Endothelial cell (in vitro differentiated cells): ENCODE results near the gene CACNA1I. TPM values are rescaled to one million over a fixed set of nuclear protein-coding genes. Genes with fewer than 3 reads are reported as not detected.

ENCODE experiments used
- DNase-seq: peaks from one replicate; pipeline ENCODE4 v3.0.0; 2021; ENCODE audit warnings: low spot score
- H3K27ac Mint-ChIP-seq: one replicate; pipeline ENCODE4 v1.8.0; 2021; ENCODE audit warnings: mixed read lengths, inconsistent platforms; ENCODE audit not compliant: unreplicated experiment
- H3K27me3 Mint-ChIP-seq: one replicate; pipeline ENCODE4 v1.8.0; 2021; ENCODE audit warnings: mild to moderate bottlenecking, moderate library complexity, mixed read lengths, inconsistent platforms; ENCODE audit not compliant: unreplicated experiment
- H3K36me3 Mint-ChIP-seq: one replicate; pipeline ENCODE4 v1.8.0; 2021; ENCODE audit warnings: mild to moderate bottlenecking, low read depth, mixed read lengths, inconsistent platforms; ENCODE audit not compliant: unreplicated experiment
- H3K4me1 Mint-ChIP-seq: one replicate; pipeline ENCODE4 v1.8.0; 2021; ENCODE audit warnings: mild to moderate bottlenecking, mixed read lengths, inconsistent platforms; ENCODE audit not compliant: unreplicated experiment
- H3K4me3 Mint-ChIP-seq: one replicate; pipeline ENCODE4 v1.8.0; 2021; ENCODE audit warnings: mild to moderate bottlenecking, mixed read lengths, inconsistent platforms; ENCODE audit not compliant: unreplicated experiment
- H3K9me3 Mint-ChIP-seq: one replicate; pipeline ENCODE4 v1.8.0; 2021; ENCODE audit warnings: mixed read lengths, inconsistent platforms; ENCODE audit not compliant: unreplicated experiment
- CTCF ChIP-seq: fragments of 200-600 bp; sonication (generic); IDR thresholded peaks from one replicate; pipeline ENCODE4 v1.5.0; 2021; ENCODE audit warnings: antibody characterized with exemption; ENCODE audit not compliant: unreplicated experiment
- total RNA-seq: library from RNA; stranded (reverse); fragmentation: NEBNext Ultra II Directional; extraction: Animal tissue kit (Norgen Biotek cat#: 25700); gene quantifications from one replicate; pipeline ENCODE4 v1.2.1, GENCODE V29; 2021; ENCODE audit not compliant: unreplicated experiment

The CACNA1I gene
- total RNA-seq, 1 donor from 2014 or later: 0.10 TPM

- no peak for DNase-seq
- no peaks in the 10 kb centered on the region for H3K9me3 Mint-ChIP-seq
- no peak overlapping the region for H3K27ac Mint-ChIP-seq
- peaks cover under 1% of the 10 kb centered on the region for H3K4me1 Mint-ChIP-seq
- no peak overlapping the region for H3K4me3 Mint-ChIP-seq
- H3K27me3 Mint-ChIP-seq: peaks cover 10% of the 10 kb centered on the region
- H3K36me3 Mint-ChIP-seq: no peaks in the 10 kb centered on the region
- TF ChIP-seq CTCF: no peak
Measured at GRCh38 chr22:39717099-39717498, 146.5 kb downstream of the CACNA1I start.

- Mint-ChIP-seq H3K4me1 (peaks cover 4% of the 10 kb centered on the region), H3K27ac (no peak overlapping the region), H3K9me3 (no peaks in the 10 kb centered on the region), H3K36me3 (no peaks in the 10 kb centered on the region), H3K27me3 (peaks cover 7% of the 10 kb centered on the region), H3K4me3 (no peak overlapping the region)
- no peak for DNase-seq
- TF ChIP-seq CTCF: no peak
Measured at GRCh38 chr22:39718206-39718605, 147.7 kb downstream of the CACNA1I start.

GRCh38 chr22:39718921-39719475, 148.4 kb downstream of the CACNA1I start:
- TF ChIP-seq CTCF: no peak
- Mint-ChIP-seq H3K27me3 (peaks cover 7% of the 10 kb centered on the region), H3K4me3 (no peak overlapping the region), H3K4me1 (peaks cover 4% of the 10 kb centered on the region), H3K27ac (no peak overlapping the region), H3K36me3 (no peaks in the 10 kb centered on the region), H3K9me3 (no peaks in the 10 kb centered on the region)
- DNase-seq: no peak

- H3K4me3 Mint-ChIP-seq: no peak overlapping the region
Measured at GRCh38 chr22:39719559-39720450, 149.3 kb downstream of the CACNA1I start.

More at GRCh38 chr22:39719559-39720450, 149.3 kb downstream of the CACNA1I start:
- H3K36me3 Mint-ChIP-seq: no peaks in the 10 kb centered on the region
- H3K4me1 Mint-ChIP-seq: peaks cover 4% of the 10 kb centered on the region
- H3K9me3 Mint-ChIP-seq: no peaks in the 10 kb centered on the region
- H3K27ac Mint-ChIP-seq: no peak overlapping the region
- no peak for DNase-seq
- TF ChIP-seq CTCF: no peak
- H3K27me3 Mint-ChIP-seq: peaks cover 7% of the 10 kb centered on the region
